ENCODE data around the gene RBMY1D.
"Not testable (repeated sequence)": the region's sequence is repeated elsewhere in the genome, so short reads cannot be mapped to it uniquely, and the experiment has no call there.

The RBMY1D gene

DNA sequence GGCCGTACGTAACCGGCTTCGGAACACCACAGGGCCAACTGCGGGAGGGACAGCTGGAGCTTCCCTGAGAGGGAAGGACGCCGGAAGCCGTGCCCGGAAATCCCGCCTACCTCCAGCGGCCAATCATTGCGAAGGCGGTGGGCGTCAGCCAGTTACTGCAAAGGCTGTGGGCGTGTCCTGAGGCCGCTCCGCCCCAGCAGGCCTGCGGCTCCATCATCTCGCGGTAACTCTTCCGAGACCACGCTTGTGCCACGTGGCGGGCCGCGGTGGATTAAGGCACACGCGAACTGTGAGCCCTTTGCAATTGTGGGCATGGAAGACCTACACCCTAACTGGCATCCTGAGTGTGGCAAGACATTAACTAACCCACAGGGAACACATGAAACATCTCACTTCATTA, at the start of gene RBMY1D:
RBMY1D (minus strand) TSS at position 101 of the 400 bp plus-strand sequence. CDS start 2,013 bp downstream, outside the sequence.
- TF ChIP-seq ZBTB7A (IDR thresholded peaks at IDR 0.05; ENCODE audit: low read depth); EP300 (IDR thresholded peaks at IDR 0.05; ENCODE audit: borderline replicate concordance); CEBPB (IDR thresholded peaks at IDR 0.05): not testable (repeated sequence)

DNA sequence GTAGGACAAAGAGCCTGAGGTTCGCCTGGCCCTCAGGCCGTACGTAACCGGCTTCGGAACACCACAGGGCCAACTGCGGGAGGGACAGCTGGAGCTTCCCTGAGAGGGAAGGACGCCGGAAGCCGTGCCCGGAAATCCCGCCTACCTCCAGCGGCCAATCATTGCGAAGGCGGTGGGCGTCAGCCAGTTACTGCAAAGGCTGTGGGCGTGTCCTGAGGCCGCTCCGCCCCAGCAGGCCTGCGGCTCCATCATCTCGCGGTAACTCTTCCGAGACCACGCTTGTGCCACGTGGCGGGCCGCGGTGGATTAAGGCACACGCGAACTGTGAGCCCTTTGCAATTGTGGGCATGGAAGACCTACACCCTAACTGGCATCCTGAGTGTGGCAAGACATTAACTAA, 23.6 kb upstream of the RBMY1D start, which contains the start of gene RBMY1E:
RBMY1E (minus strand) TSS at position 101 of the 400 bp plus-strand sequence. CDS start 1,978 bp downstream, outside the sequence.
- not testable (repeated sequence) for TF ChIP-seq TEAD4 (IDR thresholded peaks at IDR 0.05); TCF12 (IDR thresholded peaks at IDR 0.05; ENCODE audit: low read depth); ZBTB7A (IDR thresholded peaks at IDR 0.05; ENCODE audit: low read depth)

DNA sequence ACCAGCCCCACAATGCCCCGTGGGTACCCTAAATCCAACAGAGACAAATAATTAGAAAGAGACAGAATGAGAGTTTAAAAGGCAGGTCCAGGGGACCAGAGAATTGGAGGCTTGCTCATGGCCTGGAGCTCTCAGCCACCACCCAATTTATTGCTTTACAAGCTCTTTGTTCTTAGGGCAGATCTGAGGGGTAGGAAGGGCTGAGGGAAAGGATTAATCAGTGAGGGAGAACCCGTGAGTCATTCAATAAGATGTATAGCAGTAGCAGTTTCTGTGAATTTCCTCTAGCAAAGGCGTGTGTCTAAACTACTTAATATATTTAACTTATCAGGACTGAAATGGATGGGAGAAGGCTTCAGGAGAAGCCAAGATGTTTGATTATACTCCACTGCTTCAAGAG, 48.8 kb downstream of the RBMY1D start:
- TF ChIP-seq ZBTB7A (IDR thresholded peaks at IDR 0.05; ENCODE audit: low read depth), result no peak
- TF ChIP-seq, protein P1, sequence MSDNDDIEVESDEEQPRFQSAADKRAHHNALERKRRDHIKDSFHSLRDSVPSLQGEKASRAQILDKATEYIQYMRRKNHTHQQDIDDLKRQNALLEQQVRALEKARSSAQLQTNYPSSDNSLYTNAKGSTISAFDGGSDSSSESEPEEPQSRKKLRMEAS (IDR thresholded peaks at IDR 0.05), result no peak

DNA sequence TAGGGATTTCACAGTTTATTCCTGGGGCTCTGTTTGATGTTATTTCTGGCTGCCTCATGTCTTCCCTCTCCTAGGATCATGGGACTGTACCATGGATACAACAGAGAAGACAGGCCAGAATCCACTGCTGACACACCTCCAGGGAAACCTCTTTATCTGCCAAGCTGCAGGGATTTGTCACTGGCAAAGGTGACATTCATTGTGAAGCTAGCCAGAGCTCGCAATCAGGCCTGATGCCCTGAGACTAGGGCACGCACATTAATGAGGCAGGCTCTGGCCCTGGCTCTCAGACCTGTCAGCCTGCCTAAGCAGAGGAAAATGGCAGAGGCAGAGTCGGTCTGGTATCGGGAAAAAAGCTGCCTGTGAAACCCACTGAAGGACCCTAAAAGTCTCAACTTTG, 52.2 kb downstream of the RBMY1D start:
- TF ChIP-seq TAF1 (IDR thresholded peaks at IDR 0.05; ENCODE audit: low read depth) (no peak), FOXM1 (IDR thresholded peaks at IDR 0.05; ENCODE audit: borderline replicate concordance, low read depth) (no peak), ZBTB7A (IDR thresholded peaks at IDR 0.05; ENCODE audit: low read depth) (no peak), TEAD4 (IDR thresholded peaks at IDR 0.05) (no peak), EGR1 (IDR thresholded peaks at IDR 0.05) (no peak), TCF12 (IDR thresholded peaks at IDR 0.05; ENCODE audit: low read depth) (no peak), RAD21 (IDR thresholded peaks at IDR 0.05; ENCODE audit: low read depth) (no peak)
- TF ChIP-seq, protein P2, sequence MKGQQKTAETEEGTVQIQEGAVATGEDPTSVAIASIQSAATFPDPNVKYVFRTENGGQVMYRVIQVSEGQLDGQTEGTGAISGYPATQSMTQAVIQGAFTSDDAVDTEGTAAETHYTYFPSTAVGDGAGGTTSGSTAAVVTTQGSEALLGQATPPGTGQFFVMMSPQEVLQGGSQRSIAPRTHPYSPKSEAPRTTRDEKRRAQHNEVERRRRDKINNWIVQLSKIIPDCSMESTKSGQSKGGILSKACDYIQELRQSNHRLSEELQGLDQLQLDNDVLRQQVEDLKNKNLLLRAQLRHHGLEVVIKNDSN (IDR thresholded peaks at IDR 0.05), result no peak
- TF ChIP-seq, protein P1 (IDR thresholded peaks at IDR 0.05), result no peak

DNA sequence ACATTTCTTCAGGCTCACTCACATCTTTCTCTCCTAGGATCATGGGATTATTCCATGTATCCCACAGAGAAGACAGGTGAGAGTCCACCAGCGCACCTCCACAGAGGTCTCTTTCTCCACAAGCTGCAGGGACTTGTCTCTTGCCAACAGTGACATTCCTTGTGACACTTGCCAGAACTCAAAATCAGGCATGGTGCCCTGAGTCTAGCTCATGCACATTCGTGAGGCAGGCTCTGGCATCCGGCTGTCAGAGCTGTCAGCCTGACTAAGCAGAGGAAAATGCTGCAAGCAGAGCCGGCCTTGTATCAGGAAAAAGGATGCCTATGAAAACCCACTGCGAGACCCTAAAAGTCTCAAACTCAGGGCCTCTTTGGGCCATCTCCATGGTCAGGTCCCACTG, 54.8 kb downstream of the RBMY1D start:
- TF ChIP-seq FOXM1 (IDR thresholded peaks at IDR 0.05; ENCODE audit: borderline replicate concordance, low read depth) (no peak), ZBTB7A (IDR thresholded peaks at IDR 0.05; ENCODE audit: low read depth) (no peak), TAF1 (IDR thresholded peaks at IDR 0.05; ENCODE audit: low read depth) (no peak), EP300 (IDR thresholded peaks at IDR 0.05; ENCODE audit: borderline replicate concordance) (no peak)
- TF ChIP-seq, protein P3, sequence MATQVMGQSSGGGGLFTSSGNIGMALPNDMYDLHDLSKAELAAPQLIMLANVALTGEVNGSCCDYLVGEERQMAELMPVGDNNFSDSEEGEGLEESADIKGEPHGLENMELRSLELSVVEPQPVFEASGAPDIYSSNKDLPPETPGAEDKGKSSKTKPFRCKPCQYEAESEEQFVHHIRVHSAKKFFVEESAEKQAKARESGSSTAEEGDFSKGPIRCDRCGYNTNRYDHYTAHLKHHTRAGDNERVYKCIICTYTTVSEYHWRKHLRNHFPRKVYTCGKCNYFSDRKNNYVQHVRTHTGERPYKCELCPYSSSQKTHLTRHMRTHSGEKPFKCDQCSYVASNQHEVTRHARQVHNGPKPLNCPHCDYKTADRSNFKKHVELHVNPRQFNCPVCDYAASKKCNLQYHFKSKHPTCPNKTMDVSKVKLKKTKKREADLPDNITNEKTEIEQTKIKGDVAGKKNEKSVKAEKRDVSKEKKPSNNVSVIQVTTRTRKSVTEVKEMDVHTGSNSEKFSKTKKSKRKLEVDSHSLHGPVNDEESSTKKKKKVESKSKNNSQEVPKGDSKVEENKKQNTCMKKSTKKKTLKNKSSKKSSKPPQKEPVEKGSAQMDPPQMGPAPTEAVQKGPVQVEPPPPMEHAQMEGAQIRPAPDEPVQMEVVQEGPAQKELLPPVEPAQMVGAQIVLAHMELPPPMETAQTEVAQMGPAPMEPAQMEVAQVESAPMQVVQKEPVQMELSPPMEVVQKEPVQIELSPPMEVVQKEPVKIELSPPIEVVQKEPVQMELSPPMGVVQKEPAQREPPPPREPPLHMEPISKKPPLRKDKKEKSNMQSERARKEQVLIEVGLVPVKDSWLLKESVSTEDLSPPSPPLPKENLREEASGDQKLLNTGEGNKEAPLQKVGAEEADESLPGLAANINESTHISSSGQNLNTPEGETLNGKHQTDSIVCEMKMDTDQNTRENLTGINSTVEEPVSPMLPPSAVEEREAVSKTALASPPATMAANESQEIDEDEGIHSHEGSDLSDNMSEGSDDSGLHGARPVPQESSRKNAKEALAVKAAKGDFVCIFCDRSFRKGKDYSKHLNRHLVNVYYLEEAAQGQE (IDR thresholded peaks at IDR 0.05; ENCODE audit: low read depth), result no peak
- TF ChIP-seq, protein P2 (IDR thresholded peaks at IDR 0.05), result no peak
- TF ChIP-seq, protein P1 (IDR thresholded peaks at IDR 0.05), result no peak

DNA sequence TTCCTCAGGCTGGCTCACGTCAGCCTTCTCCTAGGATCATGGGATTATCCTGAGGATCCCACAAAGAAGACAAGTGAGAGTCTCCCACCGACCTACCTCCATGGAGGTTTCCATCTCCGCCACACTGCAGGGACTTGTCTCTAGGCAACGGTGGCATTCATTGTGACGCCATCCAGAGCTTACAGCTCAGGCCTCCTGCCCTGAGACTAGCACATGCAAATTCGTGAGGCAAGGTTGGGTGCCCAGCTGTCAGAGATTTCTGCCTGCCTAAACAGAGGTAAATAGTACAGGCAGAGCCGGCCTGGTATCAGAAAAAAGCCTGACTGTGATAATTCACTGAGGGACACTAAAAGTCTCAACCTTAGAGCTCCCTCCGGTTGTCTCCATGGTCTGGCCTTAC, 58.0 kb downstream of the RBMY1D start:
- no peak for TF ChIP-seq CREB1 (IDR thresholded peaks at IDR 0.05; ENCODE audit: low read depth)
- TF ChIP-seq YY1 (IDR thresholded peaks at IDR 0.05; ENCODE audit: low read depth), result no peak
- TF ChIP-seq, protein P2 (IDR thresholded peaks at IDR 0.05), result no peak
- TF ChIP-seq TCF12 (IDR thresholded peaks at IDR 0.05; ENCODE audit: low read depth), result no peak
- no peak for TF ChIP-seq TEAD4 (IDR thresholded peaks at IDR 0.05)
- no peak for TF ChIP-seq NFIC (IDR thresholded peaks at IDR 0.05)
- TF ChIP-seq EGR1 (IDR thresholded peaks at IDR 0.05), result no peak
- no peak for TF ChIP-seq CEBPB (IDR thresholded peaks at IDR 0.05)
- TF ChIP-seq, protein P3 (IDR thresholded peaks at IDR 0.05; ENCODE audit: low read depth), result no peak
- TF ChIP-seq, protein P1 (IDR thresholded peaks at IDR 0.05), result no peak
- no peak for TF ChIP-seq RAD21 (IDR thresholded peaks at IDR 0.05; ENCODE audit: low read depth)
- no peak for TF ChIP-seq FOXM1 (IDR thresholded peaks at IDR 0.05; ENCODE audit: borderline replicate concordance, low read depth)
- TF ChIP-seq ZBTB7A (IDR thresholded peaks at IDR 0.05; ENCODE audit: low read depth), result no peak

All from Ishikawa (cell line).